ENCODE results near the gene PLEKHH1.

PLEKHH1 gene

DNA sequence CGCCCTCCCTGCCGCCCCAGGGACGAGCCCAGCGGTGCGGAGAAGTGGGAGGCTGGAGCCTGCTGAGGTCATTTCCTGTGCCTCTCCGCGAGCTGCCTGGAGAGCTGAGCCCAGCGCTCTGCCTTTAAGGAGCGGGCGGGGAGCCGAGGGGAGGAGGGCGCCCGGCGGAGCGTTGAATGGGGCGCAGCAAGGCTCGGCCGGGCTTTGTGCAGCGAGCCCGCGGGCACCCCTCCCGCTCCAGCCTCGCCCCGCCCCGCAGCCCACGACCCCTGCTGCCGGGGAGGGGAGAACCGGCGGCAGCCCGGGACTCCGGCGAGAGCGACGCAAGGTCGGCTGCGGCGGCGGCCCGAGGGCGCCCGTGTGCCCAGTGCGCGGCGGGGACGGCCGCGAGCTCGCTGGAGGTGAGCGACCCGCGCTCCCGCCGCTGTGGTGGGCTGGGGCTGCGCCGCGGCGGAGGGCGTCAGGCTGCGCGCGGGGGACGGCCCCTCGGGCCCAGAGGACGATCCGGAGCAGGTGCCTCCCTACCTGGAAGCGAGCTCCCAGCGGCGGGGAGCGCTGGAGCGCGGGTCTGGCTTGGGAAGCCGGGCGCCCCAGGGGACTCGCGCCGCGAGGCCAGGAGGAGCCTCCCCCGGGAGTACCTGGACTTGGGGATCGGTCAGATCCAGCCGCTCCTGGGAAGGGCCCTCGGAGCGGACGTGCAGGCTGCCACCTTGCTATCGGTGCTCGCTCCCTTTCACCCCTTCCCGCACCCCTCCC, at the start of gene PLEKHH1:
TSS of gene PLEKHH1 (plus strand) at position 293 of the 756 bp plus-strand sequence. CDS start 8,578 bp downstream, outside the sequence.
- peaks cover 0 to 21% (median 13%) of the 10 kb centered on the region in 5 donors for H3K4me1 ChIP-seq (ENCODE audit: control insufficient read depth in 5 of 5, insufficient read depth in 5 of 5, low read length in 5 of 5)
- H3K27me3 ChIP-seq (ENCODE audit: control insufficient read depth in 5 of 5, insufficient read depth in 4 of 5, low read length in 5 of 5), result no peaks in the 10 kb centered on the region
- H3K27ac ChIP-seq (ENCODE audit: low read depth, low read length), result peak within 1 kb of the TSS; percentile 50
- H3K9ac ChIP-seq (ENCODE audit: low read length in 5 of 5), result peak within 1 kb of the TSS in 4 of 5 donors; percentile 61 to 79 (median 63)
- H3K9me3 ChIP-seq (ENCODE audit: control insufficient read depth in 5 of 5, low read length in 5 of 5), result no peaks in the 10 kb centered on the region
- no peaks in the 10 kb centered on the region for H3K36me3 ChIP-seq (ENCODE audit: control insufficient read depth in 5 of 5, insufficient read depth in 5 of 5, low read length in 5 of 5)
- peak within 1 kb of the TSS; percentile 67 to 78 (median 70) for H3K4me3 ChIP-seq (ENCODE audit: low read depth in 1 of 5, low read length in 5 of 5)

DNA sequence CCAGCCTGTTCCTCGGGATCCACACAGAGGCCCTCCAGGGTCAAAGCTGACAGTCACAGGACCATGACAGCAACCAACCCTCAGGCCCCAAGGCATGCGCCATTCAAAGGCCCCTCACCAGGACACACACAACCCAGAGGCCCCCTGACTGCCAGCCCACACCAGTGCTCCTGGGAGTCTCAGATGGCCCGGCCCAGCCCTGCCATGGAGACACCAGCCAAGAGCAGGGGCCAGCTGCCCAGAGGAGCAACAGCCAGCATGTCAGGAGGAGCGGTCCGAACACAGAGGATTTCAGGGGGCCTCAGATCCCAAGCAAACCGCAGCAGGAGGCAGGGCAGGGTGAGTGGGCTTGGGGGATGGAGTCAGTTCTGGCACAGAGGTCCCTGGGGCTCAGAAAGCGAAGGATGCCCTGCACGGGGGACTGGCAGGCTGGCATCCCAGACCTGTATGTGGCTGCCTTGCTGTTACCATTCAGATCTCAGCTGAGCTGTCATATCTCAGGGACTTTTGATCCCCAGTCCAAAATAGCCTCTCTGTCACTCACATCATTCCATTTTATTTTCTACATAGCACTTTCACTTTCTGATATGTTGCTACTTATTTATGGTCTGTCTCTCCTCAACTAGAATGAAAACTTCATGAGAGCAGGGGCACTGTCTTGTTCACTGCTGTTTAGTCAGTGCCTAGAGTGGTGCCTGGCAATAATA, 49.4 kb upstream of the PLEKHH1 start:
- no peaks in the 10 kb centered on the region for H3K9me3 ChIP-seq (ENCODE audit: control insufficient read depth in 5 of 5, low read length in 5 of 5)

DNA sequence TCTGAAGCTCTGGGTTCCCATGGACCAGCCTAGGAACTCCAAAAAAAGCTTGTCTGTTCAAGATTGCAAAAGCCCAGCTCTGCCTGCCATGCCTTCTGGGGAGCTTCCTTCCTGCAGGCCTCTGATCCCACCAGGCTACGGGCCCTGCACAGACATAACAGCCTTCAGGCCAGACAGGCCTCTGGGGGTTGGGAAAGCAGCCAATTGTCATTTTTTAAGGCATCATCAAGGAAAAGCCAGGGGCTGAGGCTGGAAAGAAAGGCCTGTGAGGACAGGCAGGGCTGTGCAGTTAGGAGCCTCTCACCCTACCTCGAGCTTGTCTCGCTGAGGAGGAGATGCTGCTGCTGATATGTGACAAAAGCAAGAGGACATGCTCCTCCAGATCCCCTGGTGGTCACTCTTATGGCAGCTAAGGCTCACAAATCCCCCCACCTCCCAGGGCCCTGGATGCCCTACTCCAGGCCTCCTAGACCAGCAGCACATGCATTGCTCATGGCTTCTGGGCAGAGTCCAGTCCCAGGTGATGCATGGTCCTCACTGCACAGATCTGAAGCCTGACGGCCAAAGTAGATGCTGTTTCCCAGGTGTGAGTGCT, 47.5 kb upstream of the PLEKHH1 start:
- no peaks in the 10 kb centered on the region for H3K36me3 ChIP-seq (ENCODE audit: control insufficient read depth in 5 of 5, insufficient read depth in 5 of 5, low read length in 5 of 5)

More for the DNA sequence above, 49.4 kb upstream of the PLEKHH1 start:
- H3K27me3 ChIP-seq (ENCODE audit: control insufficient read depth in 5 of 5, insufficient read depth in 4 of 5, low read length in 5 of 5), result no peaks in the 10 kb centered on the region
- H3K36me3 ChIP-seq (ENCODE audit: control insufficient read depth in 5 of 5, insufficient read depth in 5 of 5, low read length in 5 of 5), result no peaks in the 10 kb centered on the region
- no peak overlapping the region for H3K27ac ChIP-seq (ENCODE audit: low read depth, low read length)
- peaks cover 0 to 18% (median 5%) of the 10 kb centered on the region in 5 donors for H3K4me1 ChIP-seq (ENCODE audit: control insufficient read depth in 5 of 5, insufficient read depth in 5 of 5, low read length in 5 of 5)
- H3K9ac ChIP-seq (ENCODE audit: low read length in 5 of 5), result peak overlapping the region in 1 of 5 donors; percentile 11
- H3K4me3 ChIP-seq (ENCODE audit: low read depth in 1 of 5, low read length in 5 of 5), result no peak overlapping the region

DNA sequence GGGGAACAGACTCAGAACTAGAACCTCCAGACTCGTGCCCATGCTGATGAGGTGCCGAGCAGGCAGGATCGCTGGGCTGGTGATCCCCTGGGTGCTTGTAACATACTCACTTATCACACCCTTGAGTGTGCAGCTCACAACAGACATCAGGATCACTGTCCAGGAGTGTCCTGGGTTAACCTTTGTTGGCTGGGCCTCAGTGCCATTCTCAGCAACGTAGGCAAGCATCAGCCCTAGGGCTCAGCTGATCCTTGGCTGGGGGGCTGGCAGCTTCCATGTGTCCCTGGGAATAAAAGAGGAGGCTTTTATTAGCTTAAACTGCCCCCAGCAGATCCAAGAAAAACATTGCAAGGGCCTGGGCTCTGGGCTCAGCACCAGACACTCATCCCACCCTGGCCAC, 46.2 kb upstream of the PLEKHH1 start:
- no peaks in the 10 kb centered on the region for H3K27me3 ChIP-seq (ENCODE audit: control insufficient read depth in 5 of 5, insufficient read depth in 4 of 5, low read length in 5 of 5)
- no peak overlapping the region for H3K4me3 ChIP-seq (ENCODE audit: low read depth in 1 of 5, low read length in 5 of 5)
- H3K27ac ChIP-seq (ENCODE audit: low read depth, low read length), result no peak overlapping the region
- H3K9ac ChIP-seq (ENCODE audit: low read length in 5 of 5), result no peak overlapping the region
- H3K9me3 ChIP-seq (ENCODE audit: control insufficient read depth in 5 of 5, low read length in 5 of 5), result no peaks in the 10 kb centered on the region
- H3K36me3 ChIP-seq (ENCODE audit: control insufficient read depth in 5 of 5, insufficient read depth in 5 of 5, low read length in 5 of 5), result no peaks in the 10 kb centered on the region
- peaks cover 0 to 24% (median 9%) of the 10 kb centered on the region in 5 donors for H3K4me1 ChIP-seq (ENCODE audit: control insufficient read depth in 5 of 5, insufficient read depth in 5 of 5, low read length in 5 of 5)

More for the DNA sequence above, 47.5 kb upstream of the PLEKHH1 start:
- peaks cover 0 to 24% (median 9%) of the 10 kb centered on the region in 5 donors for H3K4me1 ChIP-seq (ENCODE audit: control insufficient read depth in 5 of 5, insufficient read depth in 5 of 5, low read length in 5 of 5)
- no peak overlapping the region for H3K4me3 ChIP-seq (ENCODE audit: low read depth in 1 of 5, low read length in 5 of 5)
- no peak overlapping the region for H3K9ac ChIP-seq (ENCODE audit: low read length in 5 of 5)
- no peaks in the 10 kb centered on the region for H3K9me3 ChIP-seq (ENCODE audit: control insufficient read depth in 5 of 5, low read length in 5 of 5)
- H3K27me3 ChIP-seq (ENCODE audit: control insufficient read depth in 5 of 5, insufficient read depth in 4 of 5, low read length in 5 of 5), result no peaks in the 10 kb centered on the region
- no peak overlapping the region for H3K27ac ChIP-seq (ENCODE audit: low read depth, low read length)

DNA sequence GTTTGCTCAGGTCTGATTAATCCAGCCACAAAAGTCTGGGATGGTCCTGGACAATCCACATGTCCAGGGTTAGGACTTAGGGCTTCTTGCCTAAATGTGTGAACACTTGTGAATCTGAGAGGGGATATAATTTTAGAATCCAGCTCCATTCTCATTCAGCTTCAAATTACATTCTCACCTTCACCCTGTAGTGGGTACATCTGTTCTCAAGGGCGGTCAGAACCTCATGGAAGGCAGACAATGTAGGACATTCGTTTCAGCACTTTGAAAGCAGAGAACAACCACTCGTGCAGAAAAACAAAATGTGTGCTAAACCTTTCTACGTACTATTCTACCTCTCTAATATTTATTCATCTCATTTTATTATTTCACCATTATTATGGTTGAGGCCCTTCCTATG, 45.8 kb upstream of the PLEKHH1 start:
- Histone ChIP-seq H3K27me3 (ENCODE audit: control insufficient read depth in 5 of 5, insufficient read depth in 4 of 5, low read length in 5 of 5) (no peaks in the 10 kb centered on the region), H3K36me3 (ENCODE audit: control insufficient read depth in 5 of 5, insufficient read depth in 5 of 5, low read length in 5 of 5) (no peaks in the 10 kb centered on the region), H3K9ac (ENCODE audit: low read length in 5 of 5) (no peak overlapping the region), H3K9me3 (ENCODE audit: control insufficient read depth in 5 of 5, low read length in 5 of 5) (no peaks in the 10 kb centered on the region), H3K27ac (ENCODE audit: low read depth, low read length) (no peak overlapping the region), H3K4me1 (ENCODE audit: control insufficient read depth in 5 of 5, insufficient read depth in 5 of 5, low read length in 5 of 5) (peaks cover 0 to 24% (median 9%) of the 10 kb centered on the region in 5 donors), H3K4me3 (ENCODE audit: low read depth in 1 of 5, low read length in 5 of 5) (no peak overlapping the region)

DNA sequence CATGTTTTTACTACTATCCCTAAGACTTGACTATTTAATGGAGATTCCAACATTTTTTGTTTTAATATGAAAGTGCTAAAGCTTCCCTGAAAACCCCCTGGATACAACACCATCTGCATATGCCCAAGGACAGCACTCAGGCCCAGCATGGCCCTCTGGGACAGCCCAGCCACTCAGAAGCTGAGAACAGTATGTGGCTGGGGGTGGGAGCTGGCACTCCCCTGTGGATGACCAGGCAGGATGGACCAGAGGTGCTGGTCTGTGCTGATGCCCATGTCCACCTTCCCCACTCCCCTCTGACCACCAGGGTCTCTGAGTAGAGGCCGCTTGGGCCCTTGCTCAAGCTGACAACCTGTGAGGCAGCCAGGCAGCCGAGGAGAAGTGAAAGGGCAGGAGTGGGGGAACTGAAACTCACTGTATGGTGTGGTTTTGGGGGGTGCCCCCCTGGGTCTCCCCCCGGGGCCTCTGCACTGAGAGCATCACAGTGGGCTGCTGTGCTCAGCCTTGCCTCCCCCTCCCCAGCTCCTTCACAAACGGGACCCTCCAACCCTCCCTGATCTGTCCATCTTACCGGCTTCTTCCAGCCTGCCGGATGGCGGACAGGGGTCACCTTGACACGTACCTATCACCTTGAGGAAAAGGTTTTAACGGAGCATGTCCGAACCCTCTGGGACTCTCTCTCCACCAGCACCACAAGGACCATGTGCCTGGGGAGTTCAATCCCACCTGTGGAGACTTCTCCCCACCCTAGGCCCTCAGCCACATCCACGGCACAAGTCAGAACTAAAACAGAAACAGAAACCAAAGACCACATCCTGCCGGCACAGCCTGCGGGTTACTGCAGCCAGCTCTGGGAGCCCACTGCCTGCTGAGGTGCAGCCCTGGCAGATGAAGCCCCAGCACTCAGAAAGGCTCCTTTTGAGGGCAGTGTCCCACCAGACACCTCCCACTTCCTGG, 44.9 kb upstream of the PLEKHH1 start, which contains the start of gene TMEM229B:
TSS of gene TMEM229B (minus strand) at position 785 of the 957 bp plus-strand sequence. CDS start 14,798 bp downstream, outside the sequence.
- Histone ChIP-seq H3K27ac (ENCODE audit: low read depth, low read length) (peak within 1 kb of the TSS; percentile 39), H3K9ac (ENCODE audit: low read length in 5 of 5) (peak within 1 kb of the TSS in 4 of 5 donors; percentile 31 to 83 (median 60)), H3K9me3 (ENCODE audit: control insufficient read depth in 5 of 5, low read length in 5 of 5) (peaks cover 0 to 3% (median 3%) of the 10 kb centered on the region in 5 donors), H3K4me3 (ENCODE audit: low read depth in 1 of 5, low read length in 5 of 5) (peak within 1 kb of the TSS; percentile 48 to 78 (median 71)), H3K36me3 (ENCODE audit: control insufficient read depth in 5 of 5, insufficient read depth in 5 of 5, low read length in 5 of 5) (no peaks in the 10 kb centered on the region), H3K27me3 (ENCODE audit: control insufficient read depth in 5 of 5, insufficient read depth in 4 of 5, low read length in 5 of 5) (no peaks in the 10 kb centered on the region), H3K4me1 (ENCODE audit: control insufficient read depth in 5 of 5, insufficient read depth in 5 of 5, low read length in 5 of 5) (peaks cover 0 to 24% (median 9%) of the 10 kb centered on the region in 5 donors)

DNA sequence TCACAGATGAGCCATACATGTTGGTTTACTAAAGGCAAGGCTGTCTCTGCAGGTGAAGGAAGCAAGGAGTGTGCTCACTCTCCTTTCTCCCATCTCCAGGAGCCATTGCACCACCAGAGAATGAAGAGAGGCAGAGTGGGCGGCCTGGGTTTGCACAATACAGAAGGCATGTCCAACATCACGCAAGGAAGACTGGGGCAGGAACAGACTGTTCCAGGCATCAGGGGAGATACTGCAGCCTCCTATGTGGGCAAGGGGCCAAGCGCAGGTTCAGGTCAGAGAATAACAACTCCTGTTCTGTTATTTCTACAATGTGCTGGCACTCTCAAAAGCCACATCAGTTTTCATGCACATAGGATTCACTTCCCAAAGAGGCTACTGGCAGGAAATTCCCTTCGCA, 42.9 kb upstream of the PLEKHH1 start:
- Histone ChIP-seq H3K9ac (ENCODE audit: low read length in 5 of 5) (no peak overlapping the region), H3K9me3 (ENCODE audit: control insufficient read depth in 5 of 5, low read length in 5 of 5) (peaks cover 0 to 14% (median 9%) of the 10 kb centered on the region in 5 donors), H3K27me3 (ENCODE audit: control insufficient read depth in 5 of 5, insufficient read depth in 4 of 5, low read length in 5 of 5) (no peaks in the 10 kb centered on the region), H3K4me1 (ENCODE audit: control insufficient read depth in 5 of 5, insufficient read depth in 5 of 5, low read length in 5 of 5) (peaks cover 0 to 24% (median 9%) of the 10 kb centered on the region in 5 donors), H3K4me3 (ENCODE audit: low read depth in 1 of 5, low read length in 5 of 5) (no peak overlapping the region), H3K36me3 (ENCODE audit: control insufficient read depth in 5 of 5, insufficient read depth in 5 of 5, low read length in 5 of 5) (no peaks in the 10 kb centered on the region), H3K27ac (ENCODE audit: low read depth, low read length) (no peak overlapping the region)

DNA sequence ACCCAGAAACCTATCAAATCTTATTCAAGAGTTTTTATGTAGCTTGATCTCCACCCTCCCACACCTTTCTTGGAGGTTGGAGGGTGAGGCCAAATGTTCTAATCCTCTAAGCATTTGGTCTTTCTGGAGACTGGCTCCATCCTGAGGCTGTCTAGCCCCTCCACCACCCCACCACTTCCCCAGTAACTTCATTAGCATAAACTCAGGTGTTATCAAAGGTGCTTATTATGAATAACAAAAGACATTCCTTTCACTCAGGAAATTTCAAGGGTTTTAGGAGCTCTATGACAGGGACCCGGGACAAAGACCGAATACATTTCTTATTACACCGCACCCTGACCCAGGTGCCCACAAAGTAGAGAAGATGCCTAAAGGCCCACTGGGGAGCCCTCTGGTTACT, 41.8 kb upstream of the PLEKHH1 start:
- Histone ChIP-seq H3K4me3 (ENCODE audit: low read depth in 1 of 5, low read length in 5 of 5) (no peak overlapping the region), H3K9ac (ENCODE audit: low read length in 5 of 5) (no peak overlapping the region), H3K4me1 (ENCODE audit: control insufficient read depth in 5 of 5, insufficient read depth in 5 of 5, low read length in 5 of 5) (peaks cover 0 to 18% (median 9%) of the 10 kb centered on the region in 5 donors), H3K9me3 (ENCODE audit: control insufficient read depth in 5 of 5, low read length in 5 of 5) (peaks cover 0 to 14% (median 9%) of the 10 kb centered on the region in 5 donors), H3K27me3 (ENCODE audit: control insufficient read depth in 5 of 5, insufficient read depth in 4 of 5, low read length in 5 of 5) (no peaks in the 10 kb centered on the region), H3K36me3 (ENCODE audit: control insufficient read depth in 5 of 5, insufficient read depth in 5 of 5, low read length in 5 of 5) (no peaks in the 10 kb centered on the region), H3K27ac (ENCODE audit: low read depth, low read length) (no peak overlapping the region)

Data from subcutaneous abdominal adipose tissue (tissue), 5 donors.